ENCODE measurements around the gene DENND6A.
"Not testable (repeated sequence)": the region's sequence is repeated elsewhere in the genome, so short reads cannot be mapped to it uniquely, and the experiment has no call there.

Gene DENND6A

DNA sequence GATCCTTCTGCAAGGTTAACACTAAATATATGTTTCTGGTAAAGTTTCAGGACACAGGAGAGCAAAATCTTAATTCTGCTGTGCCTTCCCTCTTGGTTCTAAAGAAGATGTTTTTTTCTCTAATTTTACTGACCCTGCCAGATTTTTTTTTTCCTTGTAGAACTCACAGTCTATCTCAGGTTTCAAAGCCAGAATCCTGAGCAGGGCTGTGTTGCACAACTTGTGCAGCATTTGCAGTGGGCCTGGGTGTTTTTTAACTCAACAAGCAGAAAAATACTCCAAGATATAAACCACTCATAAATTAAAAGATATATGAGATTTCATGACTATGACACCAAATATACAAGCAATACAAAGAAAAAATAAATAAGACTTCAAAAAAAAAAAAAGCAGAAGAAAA, 55.5 kb downstream of the DENND6A start:
- H3K27ac ChIP-seq: no peak overlapping the region
- TF ChIP-seq ZFX (IDR thresholded peaks at IDR 0.05): no peak
- TF ChIP-seq, protein P1, sequence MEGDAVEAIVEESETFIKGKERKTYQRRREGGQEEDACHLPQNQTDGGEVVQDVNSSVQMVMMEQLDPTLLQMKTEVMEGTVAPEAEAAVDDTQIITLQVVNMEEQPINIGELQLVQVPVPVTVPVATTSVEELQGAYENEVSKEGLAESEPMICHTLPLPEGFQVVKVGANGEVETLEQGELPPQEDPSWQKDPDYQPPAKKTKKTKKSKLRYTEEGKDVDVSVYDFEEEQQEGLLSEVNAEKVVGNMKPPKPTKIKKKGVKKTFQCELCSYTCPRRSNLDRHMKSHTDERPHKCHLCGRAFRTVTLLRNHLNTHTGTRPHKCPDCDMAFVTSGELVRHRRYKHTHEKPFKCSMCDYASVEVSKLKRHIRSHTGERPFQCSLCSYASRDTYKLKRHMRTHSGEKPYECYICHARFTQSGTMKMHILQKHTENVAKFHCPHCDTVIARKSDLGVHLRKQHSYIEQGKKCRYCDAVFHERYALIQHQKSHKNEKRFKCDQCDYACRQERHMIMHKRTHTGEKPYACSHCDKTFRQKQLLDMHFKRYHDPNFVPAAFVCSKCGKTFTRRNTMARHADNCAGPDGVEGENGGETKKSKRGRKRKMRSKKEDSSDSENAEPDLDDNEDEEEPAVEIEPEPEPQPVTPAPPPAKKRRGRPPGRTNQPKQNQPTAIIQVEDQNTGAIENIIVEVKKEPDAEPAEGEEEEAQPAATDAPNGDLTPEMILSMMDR (conservative IDR thresholded peaks at IDR 0.05): no peak

DNA sequence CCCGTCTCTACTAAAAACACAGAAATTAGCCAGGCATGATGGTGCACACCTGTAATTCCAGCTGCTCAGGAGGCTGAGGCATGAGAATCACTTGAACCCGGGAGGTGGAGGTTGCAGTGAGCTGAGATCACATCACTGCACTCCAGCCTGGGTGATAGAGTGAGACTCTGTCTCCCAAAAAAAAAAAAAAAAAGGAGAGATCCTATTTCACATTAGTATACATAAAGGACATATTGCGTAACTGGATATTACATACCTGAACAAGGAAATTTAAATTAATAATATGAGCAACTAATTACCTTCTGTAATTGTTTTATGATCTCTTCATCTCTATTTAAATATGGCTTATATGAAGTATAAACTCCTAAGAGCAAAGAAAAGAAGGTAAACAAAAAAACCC, 58.6 kb downstream of the DENND6A start:
- H3K27ac ChIP-seq: not testable (repeated sequence)

DNA sequence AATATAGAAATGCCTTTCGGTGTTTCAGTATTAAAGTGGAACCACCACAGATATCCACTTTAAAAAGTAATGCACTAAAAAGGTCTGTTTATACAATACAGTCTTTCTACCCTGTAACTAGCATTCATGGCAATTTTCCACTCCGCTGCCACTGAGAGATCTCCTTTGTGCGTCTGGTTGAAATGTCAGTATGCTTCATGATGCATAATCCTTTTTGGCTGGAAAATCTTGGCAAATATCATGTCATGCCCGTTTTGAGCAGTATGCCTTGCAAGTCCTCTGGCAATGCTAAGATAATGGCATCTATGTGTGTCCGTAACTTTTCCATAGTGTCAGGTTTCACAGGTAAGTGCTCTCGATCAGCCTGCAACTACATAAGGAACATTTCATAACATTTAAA, 64.9 kb downstream of the DENND6A start:
- no peak overlapping the region for H3K27ac ChIP-seq
- TF ChIP-seq, protein P1 (conservative IDR thresholded peaks at IDR 0.05): no peak
- no peak for TF ChIP-seq ZFX (IDR thresholded peaks at IDR 0.05)

DNA sequence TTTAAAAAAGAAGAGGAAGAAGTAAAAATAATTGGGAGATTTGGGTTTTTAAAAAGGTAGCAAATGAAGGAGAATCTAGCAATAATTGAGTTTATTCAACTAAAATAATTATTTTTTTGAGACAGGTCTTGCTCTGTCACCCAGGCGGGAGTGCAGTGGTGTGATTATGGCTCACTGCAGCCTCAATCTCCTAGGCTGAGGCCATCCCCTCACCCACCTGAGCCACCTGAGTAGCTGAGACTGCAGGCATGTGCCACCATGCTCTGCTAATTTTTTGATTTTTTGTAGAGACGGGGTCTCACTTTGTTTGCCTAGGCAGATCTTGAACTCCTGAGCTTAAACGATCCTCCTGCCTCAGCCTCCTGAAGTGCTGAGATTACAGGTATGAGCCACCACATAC, 68.1 kb downstream of the DENND6A start:
- no peak for TF ChIP-seq ZFX (IDR thresholded peaks at IDR 0.05)
- TF ChIP-seq, protein P1 (conservative IDR thresholded peaks at IDR 0.05): no peak
- H3K27ac ChIP-seq: no peak overlapping the region

DNA sequence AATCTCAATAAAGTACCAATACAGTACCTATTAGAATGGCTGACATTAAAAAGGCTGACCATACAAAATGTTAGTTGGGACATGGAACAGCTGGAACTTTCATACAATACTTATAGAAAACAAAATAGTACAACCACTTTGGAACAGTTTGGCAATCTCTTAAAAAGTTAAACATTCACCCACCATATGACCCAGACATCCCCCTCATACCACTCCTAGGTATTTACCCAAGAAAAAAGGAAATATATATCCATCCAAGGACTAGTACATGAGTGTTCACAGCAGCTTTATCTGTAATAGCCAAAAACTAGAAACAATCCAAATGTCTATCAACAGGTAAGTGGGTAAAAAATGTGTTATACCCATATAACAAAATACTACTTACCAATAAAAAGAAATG, 70.5 kb downstream of the DENND6A start:
- no peak for TF ChIP-seq ZFX (IDR thresholded peaks at IDR 0.05)
- TF ChIP-seq, protein P1 (conservative IDR thresholded peaks at IDR 0.05): no peak
- no peak overlapping the region for H3K27ac ChIP-seq

DNA sequence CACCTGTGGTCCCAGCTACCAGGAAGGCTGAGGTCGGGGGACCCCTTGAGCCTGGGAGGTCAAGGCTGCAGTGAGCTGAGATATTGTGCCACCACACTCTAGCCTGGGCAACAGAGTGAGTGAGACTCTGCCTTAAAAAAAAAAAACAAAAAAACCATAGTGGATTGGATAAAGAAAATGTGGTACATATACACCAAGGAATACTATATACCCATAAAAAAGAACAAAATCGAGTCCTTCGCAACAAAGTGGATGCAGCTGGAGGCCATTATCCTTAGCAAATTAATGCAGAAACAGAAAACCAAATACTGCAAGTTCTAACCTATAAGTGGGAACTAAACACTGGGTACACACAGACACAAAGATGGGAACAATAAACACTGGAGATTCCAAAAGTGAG, 75.1 kb downstream of the DENND6A start:
- no peak overlapping the region for H3K27ac ChIP-seq
- TF ChIP-seq, protein P1 (conservative IDR thresholded peaks at IDR 0.05): no peak

DNA sequence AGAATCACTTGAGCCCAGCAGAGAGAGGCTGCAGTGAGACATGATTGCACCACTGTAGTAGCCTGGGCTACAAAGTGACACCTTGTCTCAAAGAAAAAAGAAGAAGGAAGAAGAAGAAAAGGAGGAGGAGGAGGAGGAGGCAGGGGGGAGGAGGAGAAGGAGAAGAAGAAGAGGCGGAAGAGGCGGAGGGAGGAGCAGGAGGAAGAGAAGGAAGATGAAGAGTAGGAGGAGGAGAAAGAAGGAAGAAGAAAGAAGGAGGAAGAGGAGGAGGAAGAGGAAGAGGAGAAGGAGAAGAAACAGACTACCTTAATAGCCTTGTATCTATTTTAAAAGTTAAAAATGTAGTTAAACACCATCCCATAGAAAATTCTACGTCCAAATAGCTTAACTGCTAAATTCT, 76.6 kb downstream of the DENND6A start:
- TF ChIP-seq, protein P1 (conservative IDR thresholded peaks at IDR 0.05): no peak
- no peak for TF ChIP-seq ZFX (IDR thresholded peaks at IDR 0.05)
- no peak overlapping the region for H3K27ac ChIP-seq

DNA sequence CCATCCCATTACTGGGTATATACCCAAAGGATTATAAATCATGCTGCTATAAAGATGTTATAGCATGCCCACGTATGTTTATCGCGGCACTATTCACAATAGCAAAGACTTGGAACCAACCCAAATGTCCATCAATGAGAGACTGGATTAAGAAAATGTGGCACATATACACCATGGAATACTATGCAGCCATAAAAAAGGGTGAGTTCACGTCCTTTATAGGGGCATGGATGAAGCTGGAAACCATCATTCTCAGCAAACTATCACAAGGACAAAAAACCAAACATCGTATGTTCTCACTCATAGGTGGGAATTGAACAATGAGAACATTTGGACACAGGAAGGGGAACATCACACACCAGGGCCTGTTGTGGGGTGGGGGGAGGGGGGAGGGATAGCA, 81.0 kb downstream of the DENND6A start:
- not testable (repeated sequence) for H3K27ac ChIP-seq

DNA sequence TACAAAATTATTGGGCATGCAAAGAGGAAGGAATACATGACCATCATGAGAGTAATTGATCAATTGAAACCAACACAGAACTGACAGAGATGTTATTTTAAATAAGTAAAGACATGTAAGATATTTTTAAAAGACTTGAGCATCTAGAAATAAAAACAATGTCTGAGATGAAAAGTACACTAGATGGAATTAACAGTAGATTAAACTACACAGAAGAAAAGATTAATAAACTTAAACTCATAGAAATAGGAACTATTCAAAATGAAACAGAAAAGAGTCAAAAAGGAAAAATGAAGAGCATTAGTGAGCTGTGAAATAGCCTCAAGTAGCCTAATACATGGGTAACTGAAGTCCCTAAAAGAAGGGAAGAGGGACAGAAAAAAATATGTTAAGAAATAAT, 87.2 kb downstream of the DENND6A start:
- H3K27ac ChIP-seq: no peak overlapping the region
- no peak for TF ChIP-seq ZFX (IDR thresholded peaks at IDR 0.05)
- TF ChIP-seq, protein P1 (conservative IDR thresholded peaks at IDR 0.05): no peak
